GM12865 (cell line): ENCODE measurements around the gene USP33.
A peak's percentile ranks its signal among the peaks of the same experiment; 100 is the strongest.
"Not testable (repeated sequence)": the region's sequence is repeated elsewhere in the genome, so short reads cannot be mapped to it uniquely, and the experiment has no call there.

Source experiments
- DNase-seq: peaks from one replicate; pipeline ENCODE4 v3.0.0; 2010; ENCODE audit warnings: low read depth
- H3K4me3 ChIP-seq: 2 replicates; pipeline ENCODE4 v1.5.1; 2011; ENCODE audit warnings: mild to moderate bottlenecking, low read depth, low read length, control low read depth
- CTCF ChIP-seq: IDR thresholded peaks from 2 replicates; pipeline ENCODE4 v1.5.1; 2011; ENCODE audit warnings: low read length, control low read depth, low read depth, inconsistent platforms; ENCODE audit not compliant: insufficient read depth; ENCODE audit errors: missing control alignments

Gene USP33

GRCh38 chr1:77759071-77760028 is at the start of gene USP33:
TSS of gene USP33 (minus strand) at chr1:77759852. CDS start at chr1:77741697, 18,155 bp downstream.
- H3K4me3 ChIP-seq, result peak within 1 kb of the TSS; percentile 70
- no peak for TF ChIP-seq CTCF
- DNase-seq, result peak; percentile 89

- no peak overlapping the region for H3K4me3 ChIP-seq
- no peak for TF ChIP-seq CTCF
- DNase-seq, result no peak
Measured at GRCh38 chr1:77803371-77803770, 43.7 kb upstream of the USP33 start.

- no peak for DNase-seq
- TF ChIP-seq CTCF, result no peak
- H3K4me3 ChIP-seq, result no peak overlapping the region
Measured at GRCh38 chr1:77802026-77802425, 42.4 kb upstream of the USP33 start.

GRCh38 chr1:77797991-77798390 is 38.3 kb upstream of the USP33 start:
- H3K4me3 ChIP-seq, result no peak overlapping the region
- DNase-seq, result no peak
- TF ChIP-seq CTCF, result no peak

GRCh38 chr1:77796695-77797405 is 37.2 kb upstream of the USP33 start:
- DNase-seq, result no peak
- TF ChIP-seq CTCF, result no peak
- H3K4me3 ChIP-seq, result no peak overlapping the region

- TF ChIP-seq CTCF, result no peak
- DNase-seq, result no peak
- H3K4me3 ChIP-seq, result no peak overlapping the region
Measured at GRCh38 chr1:77794550-77794949, 34.9 kb upstream of the USP33 start.

- not testable (repeated sequence) for H3K4me3 ChIP-seq, DNase-seq
Measured at GRCh38 chr1:77786093-77786741, 26.6 kb upstream of the USP33 start.
